PC-3 (cell line): Measurements from ENCODE around the gene SLC35A4.

ENCODE experiments used
- CTCF ChIP-seq: fragments of 300-600 bp; sonication (generic); conservative IDR thresholded peaks from 2 replicates; pipeline ENCODE4 v1.5.1; 2017; ENCODE audit warnings: antibody characterized with exemption, low read depth, mild to moderate bottlenecking, low read length
- EZH2 ChIP-seq: fragments of 300-600 bp; sonication (generic); IDR thresholded peaks from one replicate; pipeline ENCODE4 v1.6.1; 2017; ENCODE audit warnings: antibody characterized with exemption, mild to moderate bottlenecking, low read length; ENCODE audit not compliant: unreplicated experiment
- EZH2phosphoT487 ChIP-seq: fragments of 300-600 bp; sonication (generic); IDR thresholded peaks from 2 replicates; pipeline ENCODE4 v1.6.1; 2018; ENCODE audit warnings: mild to moderate bottlenecking, antibody characterized with exemption, low read length, borderline replicate concordance

GRCh38 chr5:140609126-140609525 is 44.5 kb downstream of the SLC35A4 start:
- no peak for TF ChIP-seq CTCF
- no peak for TF ChIP-seq EZH2
- no peak for TF ChIP-seq EZH2phosphoT487
